Uterus (tissue), 4 donors: ENCODE measurements around the gene MTFMT. TPM values are rescaled to one million over a fixed set of nuclear protein-coding genes. Genes with fewer than 3 reads are reported as not detected.

Experiments used
- DNase-seq, 2 donors: peaks; one replicate each; pipeline ENCODE4 v3.0.0-alpha.2; 2019 to 2020
- H3K27ac ChIP-seq, 2 donors: fragments of 200-600 bp; sonication (generic); 1 replicate in 1 of 2; 2 replicates in 1 of 2; pipeline ENCODE4 v1.5.1; 2016 to 2018
- H3K27me3 ChIP-seq, 2 donors: fragments of 200-600 bp; sonication (generic); one replicate each; pipeline ENCODE4 v1.5.1; 2018 to 2019; ENCODE audit warnings: control low read depth in 1 of 2
- H3K36me3 ChIP-seq, 2 donors: fragments of 200-600 bp; sonication (generic); one replicate each; pipeline ENCODE4 v1.5.1; 2019; ENCODE audit warnings: control low read depth in 1 of 2
- H3K4me1 ChIP-seq, 2 donors: fragments of 200-600 bp; sonication (generic); one replicate each; pipeline ENCODE4 v1.5.1; 2018 to 2019; ENCODE audit warnings: control low read depth in 1 of 2
- H3K4me3 ChIP-seq, 2 donors: fragments of 200-600 bp; sonication (generic); 1 replicate in 1 of 2; 2 replicates in 1 of 2; pipeline ENCODE4 v1.5.1; 2018 to 2019; ENCODE audit warnings: mild to moderate bottlenecking in 1 of 2
- H3K9me3 ChIP-seq, 2 donors: fragments of 200-600 bp; sonication (generic); one replicate each; pipeline ENCODE4 v1.5.1; 2019; ENCODE audit warnings: control low read depth in 1 of 2
- CTCF ChIP-seq, 4 experiments: fragments of 200-600 bp in 2 of 4; fragments of 450-650 bp in 2 of 4; sonication (generic) in 2 of 4; IDR thresholded peaks; one replicate each; pipeline ENCODE4 v1.5.1; 2016 to 2019; ENCODE audit warnings: antibody characterized with exemption in 4 of 4, mild to moderate bottlenecking in 2 of 4, moderate library complexity in 1 of 4
- POLR2A ChIP-seq, 2 donors: fragments of 450-650 bp; IDR thresholded peaks; one replicate each; pipeline ENCODE4 v1.6.1; 2016; ENCODE audit warnings: antibody characterized with exemption in 2 of 2, mild to moderate bottlenecking in 1 of 2, moderate library complexity in 1 of 2
- intact Hi-C: fragments of 100-400 bp; cut with DNase I; formaldehyde crosslinking; loops from one replicate; pipeline ENCODE4 v1.15.1; 2023; ENCODE audit warnings: low total_unique reads
- total RNA-seq, 4 donors: library from RNA; depleted of rRNA in 3 of 4; stranded (reverse); fragments of >200 nt in 3 of 4; gene quantifications; one replicate each; pipeline versions ENCODE4 v1.1.0 to v1.2.4, GENCODE V29; 2014 to 2023
- donor health status: DM: yes; HTN: yes; CAD: no.

MTFMT gene
- total RNA-seq, 4 donors from 2014 or later = 11.5 to 30.1 (median 21.0) TPM

- TF ChIP-seq CTCF (IDR thresholded peaks at IDR 0.05) (no peak), POLR2A (IDR thresholded peaks at IDR 0.05) (no peak)
- DNase-seq = no peak
- H3K4me3 ChIP-seq = no peak overlapping the region
- no peaks in the 10 kb centered on the region for H3K27me3 ChIP-seq
- no peaks in the 10 kb centered on the region for H3K4me1 ChIP-seq
- H3K9me3 ChIP-seq = no peaks in the 10 kb centered on the region
- intact Hi-C loops = loop anchor here (10.0 kb wide), 1 partner anchor 47 kb away; no protein-coding TSS in a partner anchor
- no peak overlapping the region for H3K27ac ChIP-seq
- H3K36me3 ChIP-seq = no peaks in the 10 kb centered on the region
Measured at GRCh38 chr15:65037309-65037708, 7.9 kb upstream of the MTFMT start.

- intact Hi-C loops = loop anchor here (10.0 kb wide), 1 partner anchor 50 kb away; no protein-coding TSS in a partner anchor
- Histone ChIP-seq H3K9me3 (no peaks in the 10 kb centered on the region), H3K36me3 (no peaks in the 10 kb centered on the region), H3K27me3 (no peaks in the 10 kb centered on the region), H3K4me1 (no peaks in the 10 kb centered on the region), H3K4me3 (no peak overlapping the region), H3K27ac (no peak overlapping the region)
- TF ChIP-seq CTCF (IDR thresholded peaks at IDR 0.05) (no peak), POLR2A (IDR thresholded peaks at IDR 0.05) (no peak)
- DNase-seq = no peak
Measured at GRCh38 chr15:65034719-65035118, 5.3 kb upstream of the MTFMT start.

- Histone ChIP-seq H3K36me3 (no peaks in the 10 kb centered on the region), H3K27ac (no peak overlapping the region), H3K4me3 (no peak overlapping the region), H3K4me1 (no peaks in the 10 kb centered on the region), H3K27me3 (no peaks in the 10 kb centered on the region), H3K9me3 (no peaks in the 10 kb centered on the region)
- intact Hi-C loops = loop anchor here (10.0 kb wide), 1 partner anchor 51 kb away; no protein-coding TSS in a partner anchor
- TF ChIP-seq CTCF (IDR thresholded peaks at IDR 0.05) (peak; percentile 50 to 69 (median 54)), POLR2A (IDR thresholded peaks at IDR 0.05) (no peak)
- DNase-seq = no peak
Measured at GRCh38 chr15:65033659-65034269, 4.3 kb upstream of the MTFMT start.

- Histone ChIP-seq H3K36me3 (no peaks in the 10 kb centered on the region), H3K9me3 (no peaks in the 10 kb centered on the region), H3K4me3 (no peak overlapping the region), H3K27ac (no peak overlapping the region), H3K27me3 (no peaks in the 10 kb centered on the region), H3K4me1 (no peaks in the 10 kb centered on the region)
- intact Hi-C loops = loop anchor here (10.0 kb wide), 1 partner anchor 52 kb away; no protein-coding TSS in a partner anchor
- TF ChIP-seq POLR2A (IDR thresholded peaks at IDR 0.05) = no peak
- TF ChIP-seq CTCF (IDR thresholded peaks at IDR 0.05) = peak; percentile 45 to 69 (median 64)
- peak; percentile 53 to 65 for DNase-seq
Measured at GRCh38 chr15:65032801-65033537, 3.5 kb upstream of the MTFMT start.

GRCh38 chr15:65029736-65030208 lies 333 bp upstream of the MTFMT start:
- Histone ChIP-seq H3K36me3 (no peaks in the 10 kb centered on the region), H3K27ac (peak overlapping the region; percentile 75 to 81), H3K4me3 (peak overlapping the region; percentile 75 to 89), H3K27me3 (no peaks in the 10 kb centered on the region), H3K9me3 (no peaks in the 10 kb centered on the region), H3K4me1 (no peaks in the 10 kb centered on the region)
- intact Hi-C loops = loop anchor here (10.0 kb wide), 1 partner anchor 55 kb away; no protein-coding TSS in a partner anchor
- no peak for DNase-seq
- TF ChIP-seq POLR2A (IDR thresholded peaks at IDR 0.05) (no peak), CTCF (IDR thresholded peaks at IDR 0.05) (no peak)
